Fibroblast of lung (primary cell): ENCODE data around the gene GPC5. TPM values are rescaled to one million over a fixed set of nuclear protein-coding genes. Genes with fewer than 3 reads are reported as not detected.
A peak's percentile ranks its signal among the peaks of the same experiment; 100 is the strongest.

Experiments used
- DNase-seq, 2 donors: peaks; one replicate each; pipeline versions ENCODE4 v3.0.0 to v3.0.0-alpha.2; 2010; ENCODE audit warnings: low read depth in 2 of 2
- H2AFZ ChIP-seq: 2 replicates; pipeline ENCODE4 v1.5.1; 2012; ENCODE audit warnings: low read length, control low read depth, inconsistent platforms
- H3K27ac ChIP-seq: 2 replicates; pipeline ENCODE4 v1.5.1; 2011; ENCODE audit warnings: low read length, control low read depth; ENCODE audit not compliant: insufficient read depth
- H3K27me3 ChIP-seq: 2 replicates; pipeline ENCODE4 v1.5.1; 2011; ENCODE audit warnings: mild to moderate bottlenecking, low read length; ENCODE audit not compliant: control insufficient read depth, insufficient read depth
- H3K36me3 ChIP-seq: 2 replicates; pipeline ENCODE4 v1.5.1; 2011; ENCODE audit warnings: low read length; ENCODE audit not compliant: control insufficient read depth, insufficient read depth
- H3K4me1 ChIP-seq: 2 replicates; pipeline ENCODE4 v1.5.1; 2011; ENCODE audit warnings: low read length; ENCODE audit not compliant: control insufficient read depth, insufficient read depth; ENCODE audit errors: extremely low read depth
- H3K4me2 ChIP-seq: 2 replicates; pipeline ENCODE4 v1.5.1; 2011; ENCODE audit warnings: low read length, control low read depth; ENCODE audit not compliant: insufficient read depth; ENCODE audit errors: extremely low read depth
- H3K4me3 ChIP-seq, 4 experiments: fragments of 200-600 bp in 1 of 4; sonication (generic) in 1 of 4; replicated peaks in 1 of 4; 2 replicates each; pipeline ENCODE4 v1.5.1; 2011 to 2016; ENCODE audit warnings: low read length in 4 of 4, low read depth in 3 of 4, mild to moderate bottlenecking in 3 of 4, control low read depth in 2 of 4, inconsistent platforms in 1 of 4, mixed read lengths in 1 of 4; ENCODE audit not compliant: insufficient read depth in 1 of 4; ENCODE audit errors: control extremely low read depth in 1 of 4
- H3K79me2 ChIP-seq: 2 replicates; pipeline ENCODE4 v1.5.1; 2012; ENCODE audit warnings: mild to moderate bottlenecking, low read length, inconsistent platforms; ENCODE audit not compliant: control insufficient read depth, insufficient read depth
- H3K9ac ChIP-seq: 2 replicates; pipeline ENCODE4 v1.5.1; 2011; ENCODE audit warnings: mild to moderate bottlenecking, low read length, control low read depth; ENCODE audit not compliant: insufficient read depth
- H3K9me3 ChIP-seq: 2 replicates; pipeline ENCODE4 v1.5.1; 2012; ENCODE audit warnings: low read depth, low read length; ENCODE audit not compliant: control insufficient read depth, insufficient read depth
- H4K20me1 ChIP-seq: 2 replicates; pipeline ENCODE4 v1.5.1; 2011; ENCODE audit warnings: low read length; ENCODE audit not compliant: control insufficient read depth, insufficient read depth; ENCODE audit errors: extremely low read depth
- EZH2 ChIP-seq: IDR thresholded peaks from 2 replicates; pipeline ENCODE4 v1.5.1; 2012; ENCODE audit warnings: low read length, control low read depth, mild to moderate bottlenecking; ENCODE audit errors: missing control alignments
- polyA plus RNA-seq, 2 donors: library from polyadenylated mRNA; depleted of rRNA in 1 of 2; stranded (reverse) in 1 of 2; unstranded in 1 of 2; fragments of >200 nt; gene quantifications; 2 replicates each; pipeline ENCODE4 v1.2.1, GENCODE V29; 2011 to 2012; ENCODE audit warnings: missing spikeins in 1 of 2
- total RNA-seq: library from RNA; depleted of rRNA; stranded (reverse); fragments of >200 nt; gene quantifications from 2 replicates; pipeline ENCODE4 v1.2.1, GENCODE V29; 2014
- TF ChIP-seq, protein P1 (sequence below), 2 donors: IDR thresholded peaks in 1 of 2; conservative IDR thresholded peaks in 1 of 2; 1 replicate in 1 of 2; 2 replicates in 1 of 2; pipeline ENCODE4 v1.5.1; 2011 to 2012; ENCODE audit warnings: low read length in 2 of 2, control low read depth in 1 of 2, inconsistent platforms in 1 of 2, low read depth in 1 of 2, mild to moderate bottlenecking in 1 of 2

The GPC5 gene
- total and polyA plus RNA-seq, 2 donors (not counting 1 experiment from before 2014, with no cell fraction given): 0.17 TPM; not detected in 1

DNA sequence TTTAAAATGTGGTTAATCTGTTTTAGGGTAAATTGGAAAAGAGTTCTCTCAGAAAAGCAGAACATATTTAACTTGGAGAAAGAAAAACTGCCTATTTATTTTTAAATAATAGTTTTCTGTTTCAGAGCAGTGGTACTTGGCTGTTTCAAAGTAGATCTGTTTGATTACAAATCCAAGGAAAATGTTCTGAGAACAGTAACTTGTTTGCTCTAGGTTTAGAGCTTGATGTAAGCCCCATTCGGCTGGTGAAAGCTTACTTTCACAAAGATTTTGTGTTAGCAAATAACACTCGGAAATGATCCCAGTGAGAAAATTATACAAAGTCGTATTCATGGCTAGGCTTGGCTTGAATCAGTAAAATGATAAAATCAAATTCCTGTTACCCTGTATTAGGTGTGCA is 1432.4 kb downstream of the GPC5 start:
- no peak overlapping the region for H3K27ac ChIP-seq
- H3K79me2 ChIP-seq: no peaks in the 10 kb centered on the region
- DNase-seq: no peak
- H3K27me3 ChIP-seq: no peaks in the 10 kb centered on the region
- no peaks in the 10 kb centered on the region for H3K4me1 ChIP-seq
- H3K36me3 ChIP-seq: no peaks in the 10 kb centered on the region
- no peak overlapping the region for H2AFZ ChIP-seq
- H3K9ac ChIP-seq: no peak overlapping the region
- TF ChIP-seq, protein P1, sequence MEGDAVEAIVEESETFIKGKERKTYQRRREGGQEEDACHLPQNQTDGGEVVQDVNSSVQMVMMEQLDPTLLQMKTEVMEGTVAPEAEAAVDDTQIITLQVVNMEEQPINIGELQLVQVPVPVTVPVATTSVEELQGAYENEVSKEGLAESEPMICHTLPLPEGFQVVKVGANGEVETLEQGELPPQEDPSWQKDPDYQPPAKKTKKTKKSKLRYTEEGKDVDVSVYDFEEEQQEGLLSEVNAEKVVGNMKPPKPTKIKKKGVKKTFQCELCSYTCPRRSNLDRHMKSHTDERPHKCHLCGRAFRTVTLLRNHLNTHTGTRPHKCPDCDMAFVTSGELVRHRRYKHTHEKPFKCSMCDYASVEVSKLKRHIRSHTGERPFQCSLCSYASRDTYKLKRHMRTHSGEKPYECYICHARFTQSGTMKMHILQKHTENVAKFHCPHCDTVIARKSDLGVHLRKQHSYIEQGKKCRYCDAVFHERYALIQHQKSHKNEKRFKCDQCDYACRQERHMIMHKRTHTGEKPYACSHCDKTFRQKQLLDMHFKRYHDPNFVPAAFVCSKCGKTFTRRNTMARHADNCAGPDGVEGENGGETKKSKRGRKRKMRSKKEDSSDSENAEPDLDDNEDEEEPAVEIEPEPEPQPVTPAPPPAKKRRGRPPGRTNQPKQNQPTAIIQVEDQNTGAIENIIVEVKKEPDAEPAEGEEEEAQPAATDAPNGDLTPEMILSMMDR (conservative IDR thresholded peaks at IDR 0.05 in 1 of 2, IDR thresholded peaks at IDR 0.05 in 1 of 2; ENCODE audit: low read depth in 1 of 2, low read length in 2 of 2): no peak
- TF ChIP-seq EZH2: no peak
- no peak overlapping the region for H3K4me3 ChIP-seq
- H3K9me3 ChIP-seq: no peaks in the 10 kb centered on the region
- no peak overlapping the region for H3K4me2 ChIP-seq
- no peaks in the 10 kb centered on the region for H4K20me1 ChIP-seq

DNA sequence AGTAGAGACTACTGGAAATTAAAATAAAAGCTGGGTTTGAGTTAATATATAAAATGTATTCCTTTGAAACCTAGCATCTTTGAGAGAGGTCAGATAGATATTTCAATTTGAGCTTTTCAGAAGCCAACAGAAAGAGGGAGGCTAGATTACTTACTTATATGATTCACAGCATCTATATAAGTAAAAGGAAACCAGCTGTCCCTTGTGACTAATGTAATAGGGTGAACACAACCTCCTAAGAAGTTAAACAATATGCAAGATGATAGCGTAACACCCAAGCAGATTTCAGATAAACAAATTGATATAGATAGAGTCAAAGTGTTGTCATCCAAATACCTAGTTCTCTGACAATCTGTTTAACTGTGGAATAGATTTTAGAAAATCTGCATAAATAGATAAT is 1434.7 kb downstream of the GPC5 start:
- no peak overlapping the region for H2AFZ ChIP-seq
- H3K27me3 ChIP-seq: no peaks in the 10 kb centered on the region
- no peaks in the 10 kb centered on the region for H4K20me1 ChIP-seq
- TF ChIP-seq, protein P1 (conservative IDR thresholded peaks at IDR 0.05 in 1 of 2, IDR thresholded peaks at IDR 0.05 in 1 of 2; ENCODE audit: low read depth in 1 of 2, low read length in 2 of 2): no peak
- no peak for TF ChIP-seq EZH2
- no peaks in the 10 kb centered on the region for H3K4me1 ChIP-seq
- H3K27ac ChIP-seq: no peak overlapping the region
- no peak overlapping the region for H3K4me3 ChIP-seq
- H3K4me2 ChIP-seq: no peak overlapping the region
- peak; percentile 28 to 58 for DNase-seq
- H3K9me3 ChIP-seq: no peaks in the 10 kb centered on the region
- H3K36me3 ChIP-seq: no peaks in the 10 kb centered on the region
- no peaks in the 10 kb centered on the region for H3K79me2 ChIP-seq
- no peak overlapping the region for H3K9ac ChIP-seq

DNA sequence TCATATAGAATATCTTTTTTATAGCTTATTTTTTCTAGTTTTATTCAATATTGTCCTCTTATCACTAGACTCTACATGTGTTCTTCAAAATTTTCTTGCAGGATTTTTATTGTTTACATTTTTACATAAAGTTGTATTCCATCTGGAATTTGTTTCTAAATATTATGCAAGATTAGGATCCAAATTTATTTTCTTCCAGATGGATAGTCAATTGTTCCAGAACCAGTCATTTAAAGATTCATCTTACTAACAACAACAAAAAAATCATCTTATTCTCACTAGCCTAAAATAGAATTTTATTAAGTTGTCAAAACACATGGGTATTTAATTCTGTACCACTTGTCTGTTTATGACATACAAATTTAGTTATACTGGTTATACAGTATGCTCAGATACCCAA is 1437.8 kb downstream of the GPC5 start:
- no peak for DNase-seq
- no peaks in the 10 kb centered on the region for H3K27me3 ChIP-seq
- no peaks in the 10 kb centered on the region for H4K20me1 ChIP-seq
- no peak overlapping the region for H2AFZ ChIP-seq
- no peak overlapping the region for H3K9ac ChIP-seq
- no peak overlapping the region for H3K4me3 ChIP-seq
- no peaks in the 10 kb centered on the region for H3K9me3 ChIP-seq
- no peak overlapping the region for H3K27ac ChIP-seq
- no peaks in the 10 kb centered on the region for H3K36me3 ChIP-seq
- H3K4me1 ChIP-seq: no peaks in the 10 kb centered on the region
- no peak overlapping the region for H3K4me2 ChIP-seq
- H3K79me2 ChIP-seq: no peaks in the 10 kb centered on the region
- TF ChIP-seq, protein P1 (conservative IDR thresholded peaks at IDR 0.05 in 1 of 2, IDR thresholded peaks at IDR 0.05 in 1 of 2; ENCODE audit: low read depth in 1 of 2, low read length in 2 of 2): no peak
- no peak for TF ChIP-seq EZH2
